ENCODE results near the gene ZBTB8OS. TPM values are rescaled to one million over a fixed set of nuclear protein-coding genes. Genes with fewer than 3 reads are reported as not detected.
A peak's percentile ranks its signal among the peaks of the same experiment; 100 is the strongest.

The ZBTB8OS gene
- total RNA-seq, 3 donors from 2014 or later, result 40.4 to 45.4 (median 40.9) TPM

DNA sequence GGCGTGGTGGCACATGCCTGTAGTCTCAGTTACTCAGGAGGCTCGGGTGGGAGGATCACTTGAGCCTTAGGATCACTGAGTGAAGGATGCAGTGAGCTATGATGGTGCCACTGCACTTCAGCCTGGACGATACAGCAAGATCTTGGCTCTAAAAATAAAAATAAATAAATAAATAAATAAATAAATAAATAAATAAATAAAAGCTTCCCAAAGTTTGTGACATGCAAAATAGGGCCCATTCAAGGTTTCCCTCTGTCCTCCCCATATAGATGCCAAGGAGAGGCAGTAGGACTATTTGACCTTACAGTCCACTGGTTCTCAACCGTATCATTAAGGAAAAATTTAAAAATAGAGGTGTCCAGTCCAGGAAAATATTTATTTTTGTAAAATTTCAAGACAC is 41.2 kb downstream of the ZBTB8OS start:
- Histone ChIP-seq H3K4me3 (no peak overlapping the region), H3K4me1 (ENCODE audit: low read depth) (no peaks in the 10 kb centered on the region), H3K9me3 (no peaks in the 10 kb centered on the region), H3K36me3 (ENCODE audit: low read depth) (no peaks in the 10 kb centered on the region)
- TF ChIP-seq, protein P1, sequence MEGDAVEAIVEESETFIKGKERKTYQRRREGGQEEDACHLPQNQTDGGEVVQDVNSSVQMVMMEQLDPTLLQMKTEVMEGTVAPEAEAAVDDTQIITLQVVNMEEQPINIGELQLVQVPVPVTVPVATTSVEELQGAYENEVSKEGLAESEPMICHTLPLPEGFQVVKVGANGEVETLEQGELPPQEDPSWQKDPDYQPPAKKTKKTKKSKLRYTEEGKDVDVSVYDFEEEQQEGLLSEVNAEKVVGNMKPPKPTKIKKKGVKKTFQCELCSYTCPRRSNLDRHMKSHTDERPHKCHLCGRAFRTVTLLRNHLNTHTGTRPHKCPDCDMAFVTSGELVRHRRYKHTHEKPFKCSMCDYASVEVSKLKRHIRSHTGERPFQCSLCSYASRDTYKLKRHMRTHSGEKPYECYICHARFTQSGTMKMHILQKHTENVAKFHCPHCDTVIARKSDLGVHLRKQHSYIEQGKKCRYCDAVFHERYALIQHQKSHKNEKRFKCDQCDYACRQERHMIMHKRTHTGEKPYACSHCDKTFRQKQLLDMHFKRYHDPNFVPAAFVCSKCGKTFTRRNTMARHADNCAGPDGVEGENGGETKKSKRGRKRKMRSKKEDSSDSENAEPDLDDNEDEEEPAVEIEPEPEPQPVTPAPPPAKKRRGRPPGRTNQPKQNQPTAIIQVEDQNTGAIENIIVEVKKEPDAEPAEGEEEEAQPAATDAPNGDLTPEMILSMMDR (IDR thresholded peaks at IDR 0.05), result no peak
- intact Hi-C loops (cut with DNase I, micrococcal nuclease), result no loop called here
- DNase-seq (no peak), ATAC-seq (no peak)

- Histone ChIP-seq H3K9me3 (no peaks in the 10 kb centered on the region), H3K4me3 (no peak overlapping the region), H3K36me3 (ENCODE audit: low read depth) (no peaks in the 10 kb centered on the region), H3K4me1 (ENCODE audit: low read depth) (no peaks in the 10 kb centered on the region)
- intact Hi-C loops (cut with DNase I, micrococcal nuclease), result no loop called here
- DNase-seq (peak in 1 of 3 donors; percentile 27), ATAC-seq (no peak)
- TF ChIP-seq, protein P1 (IDR thresholded peaks at IDR 0.05), result no peak
Observed at GRCh38 chr1:32606565-32607371, 43.6 kb downstream of the ZBTB8OS start.

- Histone ChIP-seq H3K9me3 (no peaks in the 10 kb centered on the region), H3K36me3 (ENCODE audit: low read depth) (no peaks in the 10 kb centered on the region), H3K4me1 (ENCODE audit: low read depth) (no peaks in the 10 kb centered on the region), H3K4me3 (no peak overlapping the region)
- DNase-seq (no peak), ATAC-seq (no peak)
- intact Hi-C loops (cut with DNase I, micrococcal nuclease), result no loop called here
- TF ChIP-seq, protein P1 (IDR thresholded peaks at IDR 0.05), result no peak
Observed at GRCh38 chr1:32605711-32606424, 44.5 kb downstream of the ZBTB8OS start.

DNA sequence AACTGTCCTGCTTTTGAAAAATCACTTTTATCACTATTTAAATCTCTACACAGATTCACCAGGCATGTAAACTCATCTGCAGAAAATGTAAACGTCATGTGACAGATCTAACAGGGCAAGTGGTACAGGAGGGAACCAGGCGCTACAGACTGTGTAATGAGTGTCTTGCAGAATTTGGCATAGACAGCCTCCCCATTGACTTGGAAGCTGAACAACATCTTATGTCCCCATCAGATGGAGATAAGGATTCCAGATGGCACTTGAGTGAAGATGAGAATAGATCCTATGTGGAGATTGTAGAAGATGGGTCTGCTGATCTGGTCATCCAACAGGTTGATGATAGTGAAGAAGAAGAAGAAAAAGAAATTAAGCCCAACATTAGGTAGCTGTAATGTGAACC is 50.3 kb downstream of the ZBTB8OS start:
- TF ChIP-seq, protein P1 (IDR thresholded peaks at IDR 0.05), result no peak
- intact Hi-C loops (cut with DNase I, micrococcal nuclease), result no loop called here
- Histone ChIP-seq H3K9me3 (no peaks in the 10 kb centered on the region), H3K4me3 (no peak overlapping the region), H3K36me3 (ENCODE audit: low read depth) (no peaks in the 10 kb centered on the region), H3K4me1 (ENCODE audit: low read depth) (no peaks in the 10 kb centered on the region)
- DNase-seq, result no peak
- ATAC-seq, result no peak

GRCh38 chr1:32592943-32593342 is 57.4 kb downstream of the ZBTB8OS start:
- Histone ChIP-seq H3K4me1 (ENCODE audit: low read depth) (no peaks in the 10 kb centered on the region), H3K4me3 (no peak overlapping the region), H3K36me3 (ENCODE audit: low read depth) (no peaks in the 10 kb centered on the region), H3K9me3 (no peaks in the 10 kb centered on the region)
- intact Hi-C loops (cut with DNase I, micrococcal nuclease), result no loop called here
- no peak for ATAC-seq
- no peak for DNase-seq
- TF ChIP-seq, protein P1 (IDR thresholded peaks at IDR 0.05), result no peak

Data from mucosa of descending colon (tissue), 3 donors.